DOHH2 (cell line): ENCODE measurements around the gene ARF6.

Experiments used
- H3F3A ChIP-seq: fragments of 200-600 bp; sonication (generic), shearing (Covaris generic); 2 replicates; pipeline ENCODE4 v1.6.0; 2016; ENCODE audit warnings: antibody characterized with exemption, mild to moderate bottlenecking; ENCODE audit not compliant: control insufficient read depth, insufficient read depth
- H3K27ac ChIP-seq: fragments of 200-600 bp; sonication (generic); 2 replicates; pipeline ENCODE4 v1.5.1; 2014; ENCODE audit warnings: low read depth, mild to moderate bottlenecking, low read length, moderate library complexity
- H3K27me3 ChIP-seq: fragments of 200-600 bp; sonication (generic); 2 replicates; pipeline ENCODE4 v1.6.1; 2014; ENCODE audit warnings: mild to moderate bottlenecking, low read length, mixed read lengths; ENCODE audit not compliant: control insufficient read depth
- H3K36me3 ChIP-seq: fragments of 200-600 bp; sonication (generic); 2 replicates; pipeline ENCODE4 v1.6.1; 2014; ENCODE audit warnings: mild to moderate bottlenecking, low read length, moderate library complexity, mixed read lengths; ENCODE audit not compliant: control insufficient read depth
- H3K4me1 ChIP-seq: fragments of 200-600 bp; sonication (generic); 2 replicates; pipeline ENCODE4 v1.6.1; 2014; ENCODE audit warnings: mild to moderate bottlenecking, low read length, mixed read lengths; ENCODE audit not compliant: control insufficient read depth
- H3K4me2 ChIP-seq: fragments of 200-600 bp; sonication (generic); 2 replicates; pipeline ENCODE4 v1.6.0; 2014; ENCODE audit warnings: mild to moderate bottlenecking, low read length, moderate library complexity
- H3K4me3 ChIP-seq: fragments of 200-600 bp; sonication (generic); 2 replicates; pipeline ENCODE4 v1.5.1; 2014; ENCODE audit warnings: mild to moderate bottlenecking, low read length, mixed read lengths
- H3K79me2 ChIP-seq: fragments of 200-600 bp; sonication (generic); 2 replicates; pipeline ENCODE4 v1.6.1; 2014; ENCODE audit warnings: mild to moderate bottlenecking, low read length, mixed read lengths; ENCODE audit not compliant: control insufficient read depth
- H3K9me2 ChIP-seq: fragments of 200-600 bp; sonication (generic); replicated peaks from 2 replicates; pipeline ENCODE4 v1.6.1; 2014; ENCODE audit warnings: mild to moderate bottlenecking, low read length, mixed read lengths; ENCODE audit not compliant: control insufficient read depth
- H3K9me3 ChIP-seq: fragments of 200-600 bp; sonication (generic); 2 replicates; pipeline ENCODE4 v1.6.1; 2014; ENCODE audit warnings: antibody characterized with exemption, low read length, mixed read lengths; ENCODE audit not compliant: control insufficient read depth, insufficient read depth
- H4K20me1 ChIP-seq: fragments of 200-600 bp; sonication (generic); 2 replicates; pipeline ENCODE4 v1.6.0; 2014; ENCODE audit warnings: low read depth, mild to moderate bottlenecking, antibody characterized with exemption, low read length, moderate library complexity; ENCODE audit not compliant: control insufficient read depth, insufficient read depth
- CTCF ChIP-seq: fragments of 200-600 bp; sonication (generic); IDR thresholded peaks from one replicate; pipeline ENCODE4 v1.5.1; 2014; ENCODE audit warnings: antibody characterized with exemption, mild to moderate bottlenecking, low read depth, low read length; ENCODE audit not compliant: poor library complexity, severe bottlenecking
- EZH2phosphoT487 ChIP-seq: fragments of 200-600 bp; sonication (generic); IDR thresholded peaks from 2 replicates; pipeline ENCODE4 v1.6.1; 2017; ENCODE audit warnings: borderline replicate concordance, mild to moderate bottlenecking, antibody characterized with exemption, low read length, moderate library complexity, mixed read lengths

The ARF6 gene

DNA sequence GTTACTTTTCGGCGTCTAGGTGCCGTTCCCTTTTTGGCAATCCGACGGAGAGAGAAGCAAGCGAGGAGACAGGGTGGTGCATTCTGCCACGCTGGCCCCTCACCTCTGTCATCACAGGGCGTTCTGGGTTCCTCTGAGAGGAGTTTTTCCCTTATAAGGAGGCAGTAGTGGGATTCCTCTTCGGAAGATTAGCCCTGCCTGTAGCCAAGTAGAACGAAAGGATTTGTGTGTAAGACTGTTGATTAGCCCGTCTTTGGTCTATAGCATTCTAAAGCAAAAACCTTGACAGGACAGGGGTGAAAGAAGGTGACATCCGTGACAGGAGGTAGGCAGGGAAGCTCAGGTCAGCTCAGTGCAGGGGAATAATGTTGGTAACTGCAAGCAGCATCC, 31.2 kb upstream of the ARF6 start:
- no peaks in the 10 kb centered on the region for H3K9me2 ChIP-seq
- no peaks in the 10 kb centered on the region for H3K9me3 ChIP-seq
- peaks cover 5% of the 10 kb centered on the region for H3K36me3 ChIP-seq
- H3K27ac ChIP-seq, result peak overlapping the region; percentile 87
- peaks cover 11% of the 10 kb centered on the region for H3K79me2 ChIP-seq
- peaks cover 64% of the 10 kb centered on the region for H3K4me1 ChIP-seq
- TF ChIP-seq CTCF (no peak), EZH2phosphoT487 (no peak)
- H3F3A ChIP-seq, result peaks cover 37% of the 10 kb centered on the region
- no peaks in the 10 kb centered on the region for H3K27me3 ChIP-seq
- H3K4me3 ChIP-seq, result peak overlapping the region; percentile 98
- no peaks in the 10 kb centered on the region for H4K20me1 ChIP-seq
- H3K4me2 ChIP-seq, result peak overlapping the region; percentile 86

GRCh38 chr14:49862089-49862673, 30.7 kb upstream of the ARF6 start:
- H3K4me3 ChIP-seq, result peak overlapping the region; percentile 98
- H3K79me2 ChIP-seq, result peaks cover 11% of the 10 kb centered on the region
- H3K4me1 ChIP-seq, result peaks cover 61% of the 10 kb centered on the region
- no peaks in the 10 kb centered on the region for H3K27me3 ChIP-seq
- H3K4me2 ChIP-seq, result peak overlapping the region; percentile 86
- TF ChIP-seq EZH2phosphoT487, result no peak
- TF ChIP-seq CTCF, result peak; percentile 100
- no peaks in the 10 kb centered on the region for H3K9me3 ChIP-seq
- peaks cover 5% of the 10 kb centered on the region for H3K36me3 ChIP-seq
- H3K27ac ChIP-seq, result peak overlapping the region; percentile 87
- H3K9me2 ChIP-seq, result no peaks in the 10 kb centered on the region
- H3F3A ChIP-seq, result peaks cover 34% of the 10 kb centered on the region
- no peaks in the 10 kb centered on the region for H4K20me1 ChIP-seq

GRCh38 chr14:49863487-49864281, 29.2 kb upstream of the ARF6 start:
- Histone ChIP-seq H3K4me3 (peak overlapping the region; percentile 98), H3K27me3 (no peaks in the 10 kb centered on the region), H3K9me2 (no peaks in the 10 kb centered on the region), H3K27ac (peak overlapping the region; percentile 87), H4K20me1 (no peaks in the 10 kb centered on the region), H3K79me2 (peaks cover 15% of the 10 kb centered on the region), H3K4me2 (peak overlapping the region; percentile 86), H3K9me3 (no peaks in the 10 kb centered on the region), H3K36me3 (peaks cover 5% of the 10 kb centered on the region), H3F3A (peaks cover 28% of the 10 kb centered on the region), H3K4me1 (peaks cover 56% of the 10 kb centered on the region)
- TF ChIP-seq EZH2phosphoT487 (no peak), CTCF (no peak)
